Occipital lobe (tissue), 2 donors: ENCODE measurements around the gene CBARP. TPM values are rescaled to one million over a fixed set of nuclear protein-coding genes. Genes with fewer than 3 reads are reported as not detected.

Experiments
- DNase-seq: peaks from one replicate; lab custom pipeline; 2025; lab: John Stamatoyannopoulos, UW
- total RNA-seq: library from RNA; depleted of rRNA; stranded (reverse); fragments of >200 nt; gene quantifications from one replicate; pipeline ENCODE4 v1.2.3, GENCODE V29; 2014

Gene CBARP, protein sequence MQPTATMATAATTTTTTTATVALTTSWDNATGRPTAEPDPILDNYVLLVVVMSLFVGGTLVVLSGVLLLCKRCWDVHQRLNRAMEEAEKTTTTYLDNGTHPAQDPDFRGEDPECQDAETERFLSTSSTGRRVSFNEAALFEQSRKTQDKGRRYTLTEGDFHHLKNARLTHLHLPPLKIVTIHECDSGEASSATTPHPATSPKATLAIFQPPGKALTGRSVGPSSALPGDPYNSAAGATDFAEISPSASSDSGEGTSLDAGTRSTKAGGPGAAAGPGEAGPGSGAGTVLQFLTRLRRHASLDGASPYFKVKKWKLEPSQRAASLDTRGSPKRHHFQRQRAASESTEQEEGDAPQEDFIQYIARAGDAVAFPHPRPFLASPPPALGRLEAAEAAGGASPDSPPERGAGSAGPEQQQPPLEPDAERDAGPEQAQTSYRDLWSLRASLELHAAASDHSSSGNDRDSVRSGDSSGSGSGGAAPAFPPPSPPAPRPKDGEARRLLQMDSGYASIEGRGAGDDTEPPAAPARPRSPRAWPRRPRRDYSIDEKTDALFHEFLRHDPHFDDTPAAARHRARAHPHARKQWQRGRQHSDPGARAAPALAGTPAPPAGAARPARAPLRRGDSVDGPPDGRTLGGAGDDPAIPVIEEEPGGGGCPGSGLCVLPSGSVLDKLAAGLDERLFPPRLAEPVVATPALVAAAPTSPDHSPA
- 6.6 TPM for total RNA-seq

DNA sequence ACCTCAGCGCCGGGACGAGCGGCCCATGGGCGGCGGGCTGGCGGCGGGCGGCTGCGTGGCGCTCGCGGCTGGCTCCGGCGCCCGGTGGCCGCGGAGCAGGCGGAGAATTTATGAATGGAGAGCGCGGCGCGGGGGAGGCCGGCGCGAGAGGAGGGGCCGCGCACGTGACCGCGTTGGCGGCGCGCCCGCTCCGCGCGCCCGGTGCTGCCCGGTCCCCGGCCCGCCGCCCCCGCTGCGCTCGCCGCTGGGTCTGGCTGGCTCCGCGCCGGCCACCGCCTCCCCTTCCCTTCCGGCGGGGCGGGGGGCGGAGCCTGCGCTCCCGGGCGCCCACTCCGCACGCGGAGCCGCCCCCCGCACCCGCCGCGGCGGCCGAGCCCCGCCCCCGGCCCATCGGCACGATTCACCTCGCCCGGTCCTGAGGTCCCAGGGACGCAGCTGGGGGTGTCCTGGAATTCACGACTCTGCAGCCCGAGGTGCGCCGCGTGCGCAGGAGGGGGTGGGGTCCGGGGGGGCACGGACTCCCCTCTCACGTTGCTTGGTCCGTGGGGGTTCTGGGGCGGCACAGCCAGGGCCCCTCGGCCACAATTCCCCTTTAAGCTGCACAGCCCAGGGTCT is at the start of gene CBARP:
Gene CBARP (minus strand): TSS at position 252 of the 615 bp plus-strand sequence. CDS start 1,905 bp downstream, outside the sequence.
- DNase-seq, result no peak

DNA sequence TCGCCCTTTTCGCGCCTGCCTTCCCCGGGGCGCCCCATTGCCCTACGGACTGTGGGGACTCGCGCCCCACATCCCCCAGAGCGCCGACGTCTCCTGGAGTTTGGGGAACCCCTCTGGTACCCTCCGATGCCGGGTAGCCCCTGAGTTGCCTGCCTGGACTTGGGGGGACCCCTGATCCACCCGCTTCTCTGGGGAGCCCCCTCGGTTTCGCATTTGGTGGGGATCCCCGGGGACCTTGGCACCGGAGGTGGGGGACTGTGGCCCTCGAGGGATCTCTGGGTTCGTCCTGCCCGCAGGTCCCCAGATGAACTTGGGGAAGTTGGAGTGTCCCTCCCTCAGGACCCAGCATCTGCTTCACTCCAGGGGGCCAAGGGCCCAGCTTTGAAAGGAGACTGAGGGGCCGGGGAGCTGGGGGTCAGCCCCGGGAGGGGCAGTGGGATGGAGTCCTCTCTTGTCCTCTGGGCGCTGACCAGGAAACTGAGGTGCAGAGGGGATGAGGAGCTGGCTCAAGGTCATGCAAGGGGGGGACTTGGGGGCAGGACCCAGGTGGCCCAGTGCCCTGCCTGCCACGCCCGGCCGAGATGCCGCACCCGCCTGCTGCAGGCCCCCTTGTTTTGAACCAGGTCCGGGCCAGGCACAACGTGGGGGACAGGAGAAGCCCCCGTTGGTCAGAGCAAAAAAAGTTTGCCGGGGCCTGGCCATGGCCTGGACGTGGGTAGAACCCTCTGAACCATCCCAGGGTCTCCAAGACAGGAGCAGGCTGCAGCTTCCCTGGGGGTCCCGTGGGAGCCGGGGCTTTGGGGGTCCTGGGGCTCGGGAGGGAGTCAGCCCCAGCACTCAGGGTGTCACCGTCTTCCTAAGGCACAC is 48.9 kb upstream of the CBARP start:
- no peak for DNase-seq

DNA sequence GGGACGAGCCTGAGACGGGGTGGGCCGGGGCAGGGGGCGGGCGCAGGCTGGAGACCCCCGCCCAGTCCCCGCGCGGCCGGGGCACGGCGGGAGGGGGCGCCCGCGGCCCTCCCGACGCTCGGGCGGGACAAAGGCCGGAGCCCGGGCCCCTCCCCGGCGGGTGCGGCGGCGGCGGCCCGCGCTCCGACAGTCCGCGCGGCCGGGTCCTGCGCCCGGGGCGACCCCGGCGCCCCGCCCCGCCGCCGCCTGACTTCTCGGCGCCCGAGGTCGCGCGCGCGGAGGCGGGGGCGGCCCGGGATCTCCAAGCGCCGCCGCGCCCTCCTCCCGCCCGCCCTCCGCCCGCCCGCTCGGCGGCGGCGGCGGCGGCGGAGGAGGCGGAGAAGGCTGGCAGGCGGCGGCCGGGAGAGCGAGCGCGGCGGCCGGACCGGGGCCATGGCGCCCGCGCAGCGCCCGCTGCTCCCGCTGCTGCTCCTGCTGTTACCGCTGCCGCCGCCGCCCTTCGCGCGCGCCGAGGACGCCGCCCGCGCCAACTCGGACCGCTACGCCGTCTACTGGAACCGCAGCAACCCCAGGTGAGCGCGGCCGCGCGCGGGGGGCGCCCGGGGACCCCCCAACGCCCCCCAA is 48.0 kb upstream of the CBARP start, which contains the start of gene EFNA2:
Gene EFNA2 (plus strand): TSS at position 137 of the 624 bp plus-strand sequence. CDS start 296 bp downstream, at position 433.
- DNase-seq, result no peak

DNA sequence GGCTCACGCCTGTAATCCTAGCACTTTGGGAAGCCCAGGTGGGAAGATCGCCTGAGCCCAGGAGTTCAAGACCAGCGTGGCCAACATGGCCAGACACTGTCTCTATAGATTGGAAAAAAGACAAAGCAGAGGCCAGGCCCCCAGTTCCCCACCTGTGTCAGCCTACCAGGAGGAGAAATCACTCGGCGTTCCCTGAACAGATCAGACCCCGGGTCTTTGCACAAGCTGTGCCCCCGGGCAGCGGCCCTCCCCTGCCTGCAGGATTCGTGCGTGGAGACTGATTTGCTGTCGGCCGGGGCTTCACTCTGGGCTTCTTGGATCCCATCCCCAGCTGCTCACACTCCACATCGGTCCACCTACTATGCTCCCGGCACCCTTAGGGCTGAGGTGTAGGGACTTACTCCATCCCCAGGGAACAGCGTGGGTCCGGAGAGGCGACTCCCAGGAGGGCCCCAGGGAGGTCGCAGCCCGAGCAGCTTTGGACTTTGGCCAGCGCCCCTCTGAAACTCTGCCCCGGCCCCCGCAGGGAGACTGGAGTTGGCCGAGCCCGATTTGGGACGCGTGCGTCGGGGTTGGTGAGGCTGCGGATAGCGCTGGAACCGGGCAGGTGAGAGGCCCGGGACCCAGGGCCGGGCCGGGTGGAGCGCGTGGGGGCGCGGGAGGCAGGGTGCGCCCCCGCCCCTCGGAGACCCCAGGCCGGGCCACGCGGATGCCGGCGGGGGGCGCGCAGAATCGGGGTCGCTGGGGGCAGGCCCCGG is 47.4 kb upstream of the CBARP start:
- no peak for DNase-seq

DNA sequence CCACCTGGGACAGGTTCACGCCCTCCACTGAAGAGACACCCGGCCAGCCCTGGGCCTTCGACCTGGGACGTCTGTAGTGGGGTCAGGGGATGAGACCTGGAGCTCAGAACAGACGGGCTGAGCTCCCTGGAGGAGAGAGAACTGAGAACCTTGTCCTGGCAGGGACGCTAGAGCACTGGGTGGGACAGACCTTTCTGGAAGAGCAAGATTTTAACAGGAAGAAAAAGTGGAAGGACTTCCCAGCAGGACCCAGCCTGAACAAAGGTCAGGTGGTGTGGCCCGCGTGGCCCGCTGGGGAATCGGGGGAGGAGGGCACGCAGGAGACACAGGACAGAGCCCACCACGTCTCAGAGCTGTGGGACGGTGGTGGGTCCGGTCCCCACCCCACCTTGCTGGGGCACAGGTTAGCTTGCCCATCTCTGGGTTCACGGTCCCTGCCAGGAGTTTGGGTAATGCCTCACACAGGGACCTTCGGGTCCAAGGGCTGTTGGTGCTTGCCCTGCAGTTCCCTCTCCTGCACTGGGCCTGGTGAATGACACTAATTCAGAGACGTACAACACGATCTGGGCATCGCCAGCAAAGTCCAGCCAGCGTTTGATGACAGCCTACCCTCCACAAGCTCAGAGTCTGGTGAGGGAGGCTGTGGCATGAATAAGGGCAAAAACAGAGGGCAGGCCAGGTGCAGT is 46.6 kb upstream of the CBARP start:
- no peak for DNase-seq

DNA sequence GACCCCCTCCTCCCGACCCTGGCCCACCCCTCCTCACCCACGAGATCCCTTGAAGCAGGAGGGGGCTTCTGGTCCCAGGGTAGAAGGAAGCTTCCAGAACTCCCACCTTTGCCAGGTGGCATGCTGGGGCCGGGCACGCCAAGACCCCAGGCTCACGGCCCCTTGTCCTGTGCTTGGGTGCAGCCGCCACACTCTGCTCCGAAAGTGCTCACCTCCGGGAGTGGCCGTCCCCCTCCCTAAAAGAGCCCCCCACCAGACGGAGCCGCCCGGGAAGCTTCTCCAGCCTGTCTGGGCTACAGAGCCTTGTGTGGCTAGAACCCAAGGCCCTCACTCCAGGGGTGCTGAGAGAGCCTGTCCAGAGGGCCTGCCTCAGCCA is 46.1 kb upstream of the CBARP start:
- no peak for DNase-seq

DNA sequence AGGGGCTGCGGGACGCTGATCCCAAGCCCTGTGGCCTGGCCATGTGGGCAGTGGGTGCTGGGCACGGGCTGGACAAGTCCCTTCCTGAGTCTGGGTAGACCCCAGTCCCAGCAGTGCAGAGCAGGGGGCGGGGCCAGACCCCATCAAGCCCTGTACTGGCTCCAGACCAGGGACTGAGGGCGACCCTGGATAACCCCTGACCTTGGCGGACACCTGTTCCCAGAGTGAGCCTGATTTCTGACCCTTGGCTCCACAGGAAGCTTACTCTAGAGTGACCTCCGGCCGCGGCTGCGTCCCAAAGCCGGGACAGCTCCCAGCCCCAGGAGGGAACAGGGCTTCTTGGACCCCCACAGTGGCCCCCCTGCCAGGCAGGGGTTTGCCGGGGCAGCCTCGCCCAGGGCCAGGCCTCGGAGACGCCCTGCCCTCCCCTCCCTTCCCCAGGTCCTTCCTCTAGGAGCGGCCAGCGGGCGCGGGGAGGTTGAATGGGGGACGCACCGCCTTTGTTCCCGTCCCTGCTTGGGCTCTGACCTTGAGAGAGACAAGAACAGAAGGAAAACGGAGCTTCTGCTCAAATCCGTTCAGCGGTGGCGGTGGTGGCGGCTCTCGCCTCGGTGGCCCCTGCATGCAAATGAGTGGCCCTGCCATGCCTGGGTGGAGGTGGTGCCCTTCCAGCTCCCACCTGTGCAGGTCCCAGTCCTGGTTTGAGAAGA is 45.6 kb upstream of the CBARP start:
- DNase-seq, result no peak

DNA sequence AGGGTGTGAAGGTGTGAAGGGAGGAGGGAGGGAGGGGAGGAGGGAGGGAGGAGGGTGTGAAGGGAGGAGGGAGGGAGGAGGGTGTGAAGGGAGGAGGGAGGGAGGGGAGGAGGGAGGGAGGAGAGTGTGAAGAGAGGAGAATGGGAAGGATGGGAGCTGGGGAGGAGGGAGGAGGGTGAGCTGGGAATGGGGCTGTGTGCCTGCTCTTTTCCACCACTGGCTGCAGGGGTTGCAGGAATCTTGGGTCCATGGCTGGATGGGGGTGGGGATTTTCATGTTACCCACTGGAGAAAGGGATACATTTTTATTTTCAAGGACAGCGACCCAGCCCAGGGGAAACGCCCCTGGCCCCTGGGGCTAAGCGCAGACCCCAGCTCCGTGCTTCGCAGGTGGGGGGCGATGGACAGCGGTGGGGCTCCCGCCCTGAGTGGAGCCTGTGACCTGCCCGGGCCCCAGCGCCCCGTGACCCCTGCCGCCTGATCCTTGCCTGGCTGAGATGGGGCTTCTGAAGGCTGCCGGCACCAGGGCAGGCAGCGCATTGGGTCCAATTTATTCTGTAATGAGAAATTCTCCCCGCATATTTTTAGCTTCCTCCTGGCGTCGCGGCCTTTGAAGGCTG is 44.9 kb upstream of the CBARP start:
- DNase-seq, result no peak

DNA sequence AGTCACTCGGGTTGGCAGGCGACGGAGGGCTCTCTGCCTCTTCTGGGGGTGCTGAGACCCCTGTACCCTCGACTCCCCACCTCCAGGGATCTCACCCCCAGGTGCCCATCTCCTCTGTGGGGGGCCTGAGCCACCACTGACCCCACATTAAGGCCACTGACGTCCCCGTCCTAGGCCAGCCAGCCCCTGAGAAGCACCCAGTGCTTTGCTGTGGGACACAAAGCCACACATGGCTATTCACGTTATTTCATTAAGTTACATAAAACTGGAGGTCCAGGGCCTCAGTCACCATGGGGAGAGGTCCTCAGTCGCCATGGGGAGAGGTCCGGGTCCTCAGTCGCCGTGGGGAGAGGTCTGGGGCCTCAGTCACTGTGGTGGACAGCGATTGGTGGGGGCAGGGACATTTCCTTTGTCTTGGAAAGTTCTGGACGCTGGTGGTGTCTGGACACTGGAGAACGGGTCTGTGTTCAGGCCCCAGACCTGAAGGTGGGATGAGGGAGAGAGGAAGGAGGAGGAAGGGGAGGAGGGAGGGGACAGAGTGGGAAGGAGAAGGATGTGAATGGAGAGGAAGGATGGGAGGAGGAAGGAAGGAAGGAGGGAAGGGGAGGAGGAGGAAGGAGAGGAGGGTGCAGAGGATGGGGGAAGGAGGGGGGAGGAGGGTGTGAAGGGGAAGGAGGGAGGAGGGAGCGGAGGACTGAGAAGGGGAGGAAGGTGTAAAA is 43.9 kb upstream of the CBARP start:
- no peak for DNase-seq

DNA sequence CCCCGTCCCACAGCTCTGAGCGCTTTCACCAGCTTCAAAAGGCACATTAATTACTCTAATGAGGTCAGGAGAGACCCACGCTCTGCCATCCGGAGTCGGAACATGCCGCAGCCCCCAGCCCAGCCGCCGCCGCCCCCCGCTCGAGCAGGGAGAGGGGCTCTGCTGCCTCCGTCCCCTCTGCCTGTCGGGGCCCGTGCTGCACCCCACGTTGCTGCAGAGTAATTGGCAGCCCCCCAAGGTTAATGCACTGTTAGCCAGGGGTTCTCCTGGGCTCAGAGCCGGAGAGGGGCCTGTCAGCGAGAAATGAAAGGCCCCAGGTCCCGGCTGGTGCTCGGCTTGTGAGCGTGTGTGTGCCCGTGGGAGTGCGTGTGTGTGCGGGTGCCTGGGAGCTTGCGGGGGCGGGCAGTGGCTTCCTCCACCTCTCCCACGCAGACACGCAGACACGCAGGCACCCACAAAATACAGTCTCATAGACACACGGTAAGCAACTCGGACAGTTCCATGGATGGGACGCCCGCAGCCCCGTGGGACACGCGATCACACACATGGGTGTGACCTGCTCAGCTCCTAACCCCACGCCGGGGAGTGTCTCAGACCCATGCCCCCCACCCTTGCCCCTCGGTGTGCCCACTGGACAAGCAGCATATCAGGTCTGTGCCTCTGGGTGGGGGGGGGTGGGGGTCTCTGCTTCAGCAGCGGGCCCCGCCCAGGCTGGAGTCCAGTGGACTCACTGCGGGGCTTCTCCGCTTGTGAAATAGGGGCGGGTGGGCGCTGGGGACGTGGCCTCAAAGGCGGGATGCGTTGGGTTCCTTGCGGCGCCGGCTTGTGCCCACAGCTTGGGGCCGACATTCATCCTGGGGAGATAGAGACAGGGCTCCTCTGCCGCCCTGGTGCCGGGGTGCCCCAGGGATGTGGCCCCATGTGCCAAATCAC is 43.1 kb upstream of the CBARP start:
- no peak for DNase-seq

DNA sequence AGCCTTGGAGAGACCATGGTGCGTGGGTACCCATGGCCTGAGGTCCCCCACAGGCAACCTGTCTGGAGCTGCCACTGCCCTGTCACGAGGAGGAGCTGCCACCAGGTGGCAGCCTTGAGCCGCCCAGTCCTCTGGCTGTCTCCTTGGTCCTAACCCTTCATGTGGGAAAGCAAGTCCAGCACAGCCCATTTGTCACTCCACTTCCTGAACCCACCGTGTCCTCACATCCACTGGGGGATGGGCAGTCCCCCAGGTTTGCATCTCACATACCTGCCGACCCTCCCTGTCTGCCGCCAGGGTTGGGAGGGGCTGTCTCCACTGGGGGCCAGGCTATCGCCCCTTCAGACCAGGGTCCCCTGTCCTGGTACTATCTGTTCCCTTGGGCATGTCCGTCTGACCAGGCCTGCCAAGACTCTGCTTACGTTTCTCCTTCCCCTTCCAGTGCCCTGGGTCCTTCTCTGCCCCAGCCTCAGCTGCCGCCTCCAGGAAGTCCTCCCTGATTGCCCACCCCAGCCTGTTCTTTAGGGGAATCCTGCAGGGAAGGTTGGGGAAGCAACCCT is 42.1 kb upstream of the CBARP start:
- peak; percentile 69 for DNase-seq

DNA sequence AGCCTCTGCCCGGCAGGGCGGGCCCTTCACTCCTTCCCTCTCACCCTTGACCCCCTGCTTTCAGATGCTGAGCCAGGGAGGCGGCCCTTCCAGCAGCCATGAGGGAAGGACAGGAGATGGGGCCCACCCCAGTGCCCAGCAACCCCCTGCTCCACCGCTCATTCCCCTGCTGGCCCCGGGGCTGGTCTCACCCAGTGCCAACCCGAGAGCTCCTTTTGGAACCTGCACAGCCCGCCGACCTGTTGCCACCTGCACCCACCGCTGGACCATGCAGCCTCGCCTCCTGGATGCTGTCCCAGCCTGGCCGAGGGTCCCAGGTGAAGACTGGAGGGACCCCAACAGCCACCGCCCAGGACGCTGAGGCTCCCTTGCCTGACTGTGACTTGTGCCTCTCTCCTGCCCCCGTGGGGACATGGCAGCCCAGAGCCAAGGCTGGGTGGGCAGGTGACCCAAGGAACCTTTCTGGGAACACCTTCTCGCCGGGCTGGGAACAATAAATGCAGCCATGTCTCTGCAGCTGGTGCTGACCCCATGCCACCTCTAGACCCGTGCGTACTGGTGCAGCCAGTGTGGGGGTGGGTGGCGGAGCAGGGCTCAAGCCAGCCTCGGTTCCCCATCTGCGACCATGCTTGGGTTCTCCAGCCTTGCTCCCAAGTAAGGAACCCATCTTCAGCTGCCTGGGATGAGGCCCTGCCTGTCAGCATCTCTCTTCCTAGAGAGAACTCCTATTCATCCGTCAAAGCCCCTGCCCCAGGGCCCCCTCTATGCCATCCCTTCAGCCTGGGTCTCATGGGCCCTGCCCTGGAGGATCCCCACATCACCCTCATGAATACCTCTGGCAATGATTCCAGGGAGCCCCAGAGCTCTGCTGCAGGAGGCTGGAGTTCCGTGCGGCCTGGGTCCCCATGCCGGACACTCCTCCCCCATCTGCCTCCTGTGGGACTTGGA is 41.2 kb upstream of the CBARP start:
- no peak for DNase-seq

DNA sequence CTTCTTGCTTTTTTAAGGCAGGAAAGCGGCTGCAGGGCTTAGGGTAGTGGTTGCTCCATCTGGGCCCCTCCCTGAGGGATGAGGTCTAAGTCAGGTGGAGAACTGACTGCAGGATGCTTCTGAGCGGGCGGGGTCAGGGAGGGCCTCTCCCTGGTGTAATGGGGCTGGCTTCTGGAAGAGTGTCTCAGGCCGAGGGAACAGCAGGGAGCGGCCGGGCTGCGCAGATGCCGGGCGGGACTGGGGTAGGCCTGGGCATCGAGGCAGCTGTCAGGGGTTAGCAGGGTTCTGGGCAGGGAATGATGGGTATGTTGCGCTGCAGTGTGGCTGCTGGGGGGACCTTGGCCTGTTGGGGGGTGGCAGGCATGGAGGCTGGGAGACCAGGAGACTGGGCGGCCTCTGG is 40.3 kb upstream of the CBARP start:
- DNase-seq, result no peak

DNA sequence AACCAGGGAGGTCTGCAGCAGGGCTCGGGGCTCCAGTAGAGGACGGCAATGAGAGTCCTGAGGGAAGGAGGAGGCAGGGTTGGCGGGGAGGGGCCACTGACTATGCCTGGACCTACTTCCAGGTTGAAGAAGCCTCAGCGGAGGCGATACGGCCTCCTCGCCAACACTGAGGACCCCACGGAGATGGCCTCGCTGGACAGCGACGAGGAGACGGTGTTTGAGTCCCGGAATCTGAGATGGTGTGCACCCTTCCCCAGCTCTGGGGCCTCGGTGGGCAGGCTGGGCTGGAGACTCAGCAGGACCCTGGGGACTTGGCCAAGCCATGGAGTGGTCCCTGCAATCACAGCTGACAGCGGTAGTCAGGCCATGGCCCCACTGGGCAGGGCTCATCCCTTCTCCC is 39.3 kb upstream of the CBARP start:
- DNase-seq, result no peak

DNA sequence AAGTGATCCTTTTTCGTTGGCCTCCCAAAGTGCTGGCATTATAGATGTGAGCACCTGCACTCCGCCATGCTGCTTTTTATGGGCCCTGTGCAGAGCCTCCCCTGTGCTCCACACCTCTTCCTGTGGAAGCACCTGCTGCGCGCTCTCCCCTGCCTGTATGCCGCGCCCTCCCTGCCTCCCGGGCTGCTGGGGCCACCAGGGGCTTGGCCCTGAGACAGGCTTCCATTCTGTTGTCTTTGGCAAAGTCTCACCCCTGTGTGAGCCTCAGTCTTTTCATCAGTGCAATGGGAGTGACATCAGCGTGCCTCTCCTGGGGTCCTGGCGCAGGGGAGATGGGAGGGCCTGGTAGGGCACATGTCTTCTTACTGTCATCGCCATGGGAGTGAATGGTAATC is 38.8 kb upstream of the CBARP start:
- no peak for DNase-seq
